Islet precursor cell (in vitro differentiated cells): ENCODE results near the gene SRSF1.
A peak's percentile ranks its signal among the peaks of the same experiment; 100 is the strongest.

Experiments used
- DNase-seq: peaks from one replicate; pipeline ENCODE4 v3.0.0-alpha.2; 2018

The SRSF1 gene

GRCh38 chr17:58010067-58010799 is 3.2 kb upstream of the SRSF1 start:
- no peak for DNase-seq

- no peak for DNase-seq
These were observed 998 bp upstream of the SRSF1 start for GRCh38 chr17:58007781-58008706.

DNA sequence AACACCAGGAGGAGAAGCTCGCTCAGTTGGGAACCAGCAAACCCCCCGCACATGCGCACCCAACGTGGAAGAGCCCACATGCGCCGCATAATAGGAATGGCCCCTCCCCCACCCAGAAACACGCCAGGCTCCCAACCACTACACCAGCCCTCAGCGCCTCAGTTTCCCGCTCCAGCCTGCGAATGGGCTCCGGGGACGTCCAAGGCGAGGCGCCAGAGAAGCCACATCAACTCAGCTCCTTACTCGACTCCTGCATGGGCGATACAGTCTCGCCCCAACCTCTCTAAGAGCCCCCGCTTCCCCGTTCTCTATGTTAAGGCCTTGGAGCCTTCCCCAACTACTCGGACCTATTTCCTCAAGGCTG is 504 bp downstream of the SRSF1 start:
- peak; percentile 85 for DNase-seq

DNA sequence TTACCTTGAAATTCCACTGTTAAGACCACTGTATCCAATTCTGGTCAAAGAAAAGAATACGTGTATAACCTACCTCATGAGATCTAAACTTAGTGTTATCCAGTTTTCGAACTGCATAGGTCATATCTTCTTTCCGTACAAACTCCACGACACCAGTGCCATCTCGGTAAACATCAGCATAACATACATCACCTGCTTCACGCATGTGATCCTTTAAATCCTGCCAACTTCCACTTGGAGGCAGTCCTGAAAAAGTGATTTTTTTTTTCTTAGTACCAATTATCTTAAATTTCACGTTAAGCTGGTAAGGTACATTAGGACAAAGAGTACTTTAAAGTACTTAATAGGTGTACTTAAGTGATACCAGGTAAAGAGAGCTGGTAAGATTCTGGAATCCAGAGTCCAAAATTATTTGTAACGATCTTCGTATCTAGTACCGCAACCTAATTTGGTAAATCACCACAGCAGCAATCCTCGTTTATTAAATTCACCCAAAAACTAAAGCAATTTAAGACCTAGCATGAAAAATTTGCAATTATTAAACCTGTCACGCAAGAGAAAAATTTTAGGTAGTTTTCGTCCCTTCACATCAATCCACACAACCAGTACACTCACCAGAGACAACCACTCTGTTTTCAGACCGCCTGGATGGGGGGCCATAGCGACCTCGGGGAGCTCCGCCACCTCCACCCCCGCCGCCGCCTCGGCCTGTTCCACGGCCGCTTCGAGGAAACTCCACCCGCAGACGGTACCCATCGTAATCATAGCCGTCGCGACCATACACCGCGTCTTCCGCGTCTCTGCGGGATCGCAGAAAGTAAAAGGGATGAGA is 1.1 kb downstream of the SRSF1 start:
- no peak for DNase-seq

- DNase-seq, result no peak
These were observed 1.9 kb downstream of the SRSF1 start for GRCh38 chr17:58005031-58005727.

DNA sequence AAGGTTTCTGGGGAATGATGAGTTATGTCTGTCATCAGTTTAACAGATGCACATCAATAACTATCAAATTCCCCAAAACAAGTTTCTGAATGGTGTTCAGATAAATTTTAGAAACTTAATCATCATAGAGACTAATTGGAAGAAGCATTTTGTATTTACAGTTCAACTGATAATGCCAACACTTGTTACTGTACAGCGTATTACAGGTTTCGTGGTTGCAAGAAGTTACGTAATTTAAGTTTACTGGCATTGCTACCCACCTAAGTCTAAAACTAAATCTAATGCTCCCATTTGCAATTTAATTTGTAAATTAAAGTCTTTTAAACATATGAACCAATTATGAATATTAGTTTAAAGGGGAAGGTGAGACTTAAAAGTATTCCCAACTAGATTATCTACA is 3.0 kb downstream of the SRSF1 start:
- no peak for DNase-seq

DNA sequence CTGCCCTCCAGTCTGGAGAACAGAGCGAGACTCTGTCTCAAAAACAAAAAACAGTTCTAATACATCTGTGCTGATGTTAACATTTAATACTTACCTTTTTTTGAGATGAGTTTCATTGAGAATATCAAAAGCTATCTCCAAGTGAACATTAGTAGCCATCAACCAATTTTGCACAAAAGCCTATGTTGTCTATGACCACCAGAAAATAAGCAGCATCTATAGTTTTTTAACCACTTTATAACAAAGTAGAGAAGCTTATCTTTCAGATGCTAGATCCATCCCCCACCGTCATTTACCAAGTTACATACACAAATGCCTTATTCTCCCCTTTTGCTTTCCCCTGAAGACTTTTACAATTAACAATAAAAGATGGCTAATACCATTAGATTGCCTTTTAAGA is 4.1 kb downstream of the SRSF1 start:
- no peak for DNase-seq

DNA sequence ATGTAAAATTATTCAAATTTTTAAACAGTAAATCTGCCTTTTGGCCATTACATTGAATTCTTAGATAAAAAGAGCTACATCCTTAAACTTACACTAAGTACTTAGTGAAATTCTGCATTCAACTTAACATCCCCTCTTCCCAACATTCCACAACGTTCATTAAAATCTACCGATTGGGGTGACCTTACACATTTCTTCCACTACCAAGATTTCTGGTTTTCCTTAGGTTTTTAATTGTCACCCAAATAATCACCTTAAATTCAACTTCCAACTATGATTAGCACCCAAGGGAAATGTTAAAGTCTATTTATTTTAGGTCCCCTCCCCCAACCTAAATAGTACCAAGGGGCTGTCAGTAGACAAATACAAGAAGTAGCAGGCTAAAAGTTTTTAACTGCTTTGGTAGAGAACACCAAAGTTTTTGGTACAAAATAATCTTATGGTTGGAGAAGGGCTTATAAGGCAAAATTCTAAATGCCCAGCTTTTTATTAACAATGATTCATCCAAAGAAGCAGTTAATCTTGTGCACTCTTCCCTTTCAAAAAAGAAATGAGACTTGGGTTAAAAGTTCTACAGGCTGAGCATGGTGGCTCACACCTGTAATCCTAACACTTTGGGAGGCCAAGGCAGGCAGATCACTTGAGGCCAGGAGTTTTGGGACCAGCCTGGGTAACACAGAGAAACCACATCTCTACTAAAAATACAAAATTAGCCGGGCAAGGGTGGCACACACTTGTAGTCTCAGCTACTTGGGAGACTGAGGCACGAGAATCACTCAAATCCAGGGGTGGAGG is 4.7 kb downstream of the SRSF1 start:
- no peak for DNase-seq

DNA sequence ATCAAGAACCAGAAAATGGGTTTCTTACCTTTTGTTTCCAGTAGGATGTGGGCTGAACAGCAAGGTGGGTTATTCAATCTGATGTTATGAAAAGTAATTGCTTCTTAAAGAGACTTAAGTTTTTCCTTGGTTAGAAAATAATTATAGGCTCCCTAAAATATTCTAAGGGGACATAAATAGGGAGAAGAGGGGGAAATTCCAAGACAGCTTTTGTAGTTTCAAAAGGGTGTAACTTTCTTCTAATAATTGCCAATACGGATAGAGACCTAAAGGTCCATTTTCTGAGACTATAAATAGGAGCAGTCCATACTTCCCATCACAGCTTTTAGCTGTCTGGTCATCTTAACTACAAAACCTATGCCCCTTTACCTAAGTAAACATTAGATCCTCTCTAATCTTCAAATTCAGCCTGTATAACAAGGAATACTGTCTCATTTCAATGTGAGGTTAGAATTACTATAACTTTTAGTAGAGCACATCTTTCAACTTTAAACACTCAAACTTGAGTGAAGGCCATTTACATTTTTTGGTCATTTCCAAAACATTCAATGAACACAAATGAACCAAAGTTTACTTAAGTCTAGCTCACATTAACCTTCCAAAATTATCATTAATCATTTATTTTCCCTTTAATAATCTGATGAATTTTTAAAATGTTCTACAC is 5.5 kb downstream of the SRSF1 start:
- no peak for DNase-seq

DNA sequence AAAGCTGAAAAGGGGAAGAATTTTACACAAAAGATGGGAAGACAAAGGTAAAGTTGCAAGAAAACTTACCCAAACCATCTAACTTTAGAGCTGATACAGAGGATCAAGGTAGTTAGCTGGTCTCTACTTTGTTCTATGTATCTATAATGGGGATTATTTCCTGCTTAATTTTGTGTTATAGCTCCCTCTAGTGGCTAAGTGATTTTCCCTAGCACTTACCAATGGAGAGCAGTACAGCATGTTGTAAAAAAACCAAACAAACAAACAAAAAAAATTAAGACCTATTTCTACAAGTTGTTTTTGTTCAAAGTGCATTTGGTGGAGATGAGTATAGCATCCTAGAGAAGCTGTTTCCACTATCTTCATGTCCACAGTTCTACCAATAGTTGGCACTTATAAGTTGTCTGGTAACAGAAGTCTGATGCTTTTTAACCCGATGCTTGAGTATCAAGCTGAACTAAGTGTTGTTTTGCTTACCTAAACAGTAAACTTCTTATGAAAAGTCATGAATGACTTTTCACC is 7.5 kb downstream of the SRSF1 start:
- no peak for DNase-seq

DNA sequence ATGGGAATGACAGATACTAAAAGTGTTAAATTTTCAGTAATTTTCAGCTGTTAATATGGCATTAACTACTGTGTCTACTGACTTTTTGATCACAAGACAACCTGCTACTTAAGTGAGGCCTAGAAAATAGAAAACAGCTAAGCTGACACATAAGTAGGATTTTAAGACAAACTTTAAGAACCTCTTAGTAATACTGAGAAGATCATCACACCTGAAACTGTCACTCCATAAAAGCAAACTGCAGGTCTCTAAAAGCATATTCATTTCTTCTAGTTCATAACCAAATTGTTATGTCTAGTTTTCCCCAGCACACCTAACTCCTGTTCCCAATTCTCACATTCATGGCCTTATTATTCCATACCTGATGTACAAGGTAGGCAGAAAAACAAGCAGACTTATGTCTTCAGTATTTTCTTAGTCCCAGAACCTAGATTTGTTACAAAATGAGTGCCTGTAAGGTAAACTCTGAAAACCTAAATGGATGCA is 8.0 kb downstream of the SRSF1 start:
- no peak for DNase-seq

- DNase-seq, result no peak
These were observed 9.8 kb downstream of the SRSF1 start for GRCh38 chr17:57997085-57997809.

DNA sequence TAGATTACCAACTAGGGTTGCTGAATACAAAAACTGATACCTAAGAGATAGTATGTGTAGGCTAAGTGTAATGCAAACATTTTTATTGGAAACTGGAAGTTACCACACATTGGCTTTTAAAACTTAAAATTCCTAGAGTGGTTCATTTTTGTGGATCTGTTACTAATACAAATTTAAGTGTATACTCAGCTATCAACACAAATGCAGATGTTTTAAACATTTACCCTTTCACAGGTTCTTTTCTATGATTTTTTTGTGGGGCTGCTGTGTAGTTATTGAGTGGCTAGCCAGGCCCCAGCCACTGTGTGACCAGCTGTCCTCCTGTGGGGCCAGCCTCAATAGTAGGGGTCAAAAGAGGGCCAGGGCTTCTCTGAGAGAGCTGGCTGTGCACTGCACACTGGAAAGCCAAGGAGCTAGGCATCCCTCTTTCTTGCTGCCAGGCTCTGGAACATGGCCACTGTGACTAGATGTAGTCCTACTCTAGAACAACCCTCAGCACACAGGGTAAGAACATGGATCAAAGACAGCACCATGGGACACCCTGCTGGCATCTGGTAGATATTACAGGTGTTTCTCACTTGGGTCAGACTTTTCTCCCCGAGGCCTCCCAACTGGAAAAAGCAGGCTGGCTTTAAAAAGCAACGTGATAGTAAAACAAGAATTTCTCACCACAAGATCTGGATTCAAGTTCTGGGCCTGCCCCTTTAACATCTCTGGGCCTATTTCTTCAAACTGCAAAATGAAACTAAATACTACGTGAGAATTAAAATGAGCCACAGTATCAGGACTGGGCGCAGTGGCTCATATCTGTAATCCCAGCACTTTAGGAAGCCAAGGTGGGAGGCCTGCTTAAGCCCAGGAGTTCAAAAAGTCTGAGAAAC is 11.7 kb downstream of the SRSF1 start:
- peak; percentile 94 for DNase-seq

DNA sequence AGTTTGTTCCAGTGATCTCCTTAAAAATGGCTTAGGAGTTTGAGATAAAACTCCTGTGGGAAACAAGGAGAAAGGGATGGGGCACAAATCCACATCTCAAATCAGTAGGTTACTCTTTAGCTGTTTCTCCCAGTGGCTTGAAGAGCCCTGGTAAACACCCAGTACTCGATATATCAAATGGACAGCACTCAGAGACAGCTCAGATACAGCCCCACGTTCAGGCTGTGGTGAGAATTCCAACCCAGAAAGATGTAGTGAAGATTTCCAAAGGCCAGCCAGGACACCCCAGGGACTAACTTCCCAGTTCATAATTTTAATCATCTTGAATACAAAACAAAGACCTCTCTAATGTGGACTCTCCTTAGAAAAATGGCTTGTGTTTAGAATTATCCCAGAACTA is 12.6 kb downstream of the SRSF1 start:
- DNase-seq, result no peak

- DNase-seq, result peak; percentile 69
These were observed 13.3 kb downstream of the SRSF1 start for GRCh38 chr17:57993471-57994365.

GRCh38 chr17:57991537-57991936 is 15.5 kb downstream of the SRSF1 start:
- no peak for DNase-seq

- no peak for DNase-seq
These were observed 17.0 kb downstream of the SRSF1 start for GRCh38 chr17:57990037-57990436.
